GM23338 (cell line): ENCODE results near the gene CPNE5. TPM values are rescaled to one million over a fixed set of nuclear protein-coding genes. Genes with fewer than 3 reads are reported as not detected.

Source experiments
- ATAC-seq: fragments of 200-7000 bp; cut with Tn5 transposase; 3 replicates; pipeline ENCODE4 v1.9.1; 2020
- DNase-seq: peaks from one replicate; pipeline ENCODE4 v3.0.0-alpha.2; 2015; ENCODE audit warnings: low spot score
- H2AFZ ChIP-seq: fragments of 200-600 bp; sonication (generic); 2 replicates; pipeline ENCODE4 v1.8.0; 2016; ENCODE audit warnings: antibody characterized with exemption, mild to moderate bottlenecking, moderate library complexity
- H3F3A ChIP-seq: fragments of 200-600 bp; sonication (generic); replicated peaks from 2 replicates; pipeline ENCODE4 v1.8.0; 2017; ENCODE audit warnings: antibody characterized with exemption, mixed run types, low read depth
- H3K27ac ChIP-seq: fragments of 200-600 bp; sonication (generic); 2 replicates; pipeline ENCODE4 v1.6.1; 2016; ENCODE audit warnings: low read depth
- H3K27me3 ChIP-seq: fragments of 200-600 bp; sonication (generic); 2 replicates; pipeline ENCODE4 v1.8.0; 2016; ENCODE audit warnings: mild to moderate bottlenecking, mixed run types, moderate library complexity; ENCODE audit not compliant: insufficient read depth
- H3K36me3 ChIP-seq: fragments of 200-600 bp; sonication (generic); 2 replicates; pipeline ENCODE4 v1.8.0; 2016; ENCODE audit warnings: mild to moderate bottlenecking; ENCODE audit not compliant: insufficient read depth
- H3K4me1 ChIP-seq: fragments of 200-600 bp; sonication (generic); 2 replicates; pipeline ENCODE4 v1.8.0; 2016; ENCODE audit warnings: mild to moderate bottlenecking, moderate library complexity; ENCODE audit not compliant: insufficient read depth
- H3K4me2 ChIP-seq: fragments of 200-600 bp; sonication (generic); 2 replicates; pipeline ENCODE4 v1.7.1; 2017; ENCODE audit warnings: mixed run types
- H3K4me3 ChIP-seq: fragments of 200-600 bp; sonication (generic); 2 replicates; pipeline ENCODE4 v1.6.1; 2016; ENCODE audit warnings: mixed run types
- H3K79me2 ChIP-seq: fragments of 200-600 bp; sonication (generic); replicated peaks from 2 replicates; pipeline ENCODE4 v1.8.0; 2017; ENCODE audit warnings: mild to moderate bottlenecking; ENCODE audit not compliant: insufficient read depth
- H3K9me2 ChIP-seq: fragments of 200-600 bp; sonication (generic); 2 replicates; pipeline ENCODE4 v1.8.0; 2017; ENCODE audit not compliant: insufficient read depth
- H4K20me1 ChIP-seq: fragments of 200-600 bp; sonication (generic); replicated peaks from 2 replicates; pipeline ENCODE4 v1.8.0; 2017; ENCODE audit warnings: mild to moderate bottlenecking; ENCODE audit not compliant: insufficient read depth
- H3K27ac Mint-ChIP-seq: 2 replicates; pipeline ENCODE4 v1.8.0; 2020; ENCODE audit warnings: inconsistent platforms, mild to moderate bottlenecking, moderate library complexity, mixed read lengths
- H3K27me3 Mint-ChIP-seq: 3 replicates; pipeline ENCODE4 v1.8.0; 2022; ENCODE audit warnings: low read depth, mild to moderate bottlenecking, moderate library complexity, mixed read lengths, inconsistent platforms; ENCODE audit not compliant: insufficient read depth, poor library complexity
- H3K36me3 Mint-ChIP-seq: 3 replicates; pipeline ENCODE4 v1.8.0; 2021; ENCODE audit warnings: low read depth, mild to moderate bottlenecking, inconsistent platforms, moderate library complexity, mixed read lengths
- H3K4me1 Mint-ChIP-seq: 3 replicates; pipeline ENCODE4 v1.8.0; 2020; ENCODE audit warnings: mild to moderate bottlenecking, inconsistent platforms, mixed read lengths
- H3K4me3 Mint-ChIP-seq: 3 replicates; pipeline ENCODE4 v1.8.0; 2021; ENCODE audit warnings: moderate library complexity, mild to moderate bottlenecking, inconsistent platforms, mixed read lengths
- H3K9me3 Mint-ChIP-seq: 3 replicates; pipeline ENCODE4 v1.8.0; 2020; ENCODE audit warnings: moderate library complexity, mild to moderate bottlenecking, inconsistent platforms, mixed read lengths
- CREB1 ChIP-seq: fragments of 250-450 bp; sonication (Bioruptor Pico); IDR thresholded peaks from 2 replicates; pipeline ENCODE4 v1.5.0; 2020; ENCODE audit warnings: low read depth, mild to moderate bottlenecking, moderate library complexity
- EZH2phosphoT487 ChIP-seq: fragments of 200-600 bp; sonication (generic); IDR thresholded peaks from one replicate; pipeline ENCODE4 v1.8.1; 2018; ENCODE audit warnings: antibody characterized with exemption; ENCODE audit not compliant: unreplicated experiment
- JUNB ChIP-seq: IDR thresholded peaks from one replicate; pipeline ENCODE4 v1.6.1; 2016; ENCODE audit warnings: antibody characterized with exemption; ENCODE audit not compliant: unreplicated experiment
- POLR2AphosphoS5 ChIP-seq: IDR thresholded peaks from 2 replicates; pipeline ENCODE4 v1.6.1; 2016; ENCODE audit warnings: antibody characterized with exemption, low read depth
- STAT1 ChIP-seq: IDR thresholded peaks from one replicate; pipeline ENCODE4 v1.6.1; 2016; ENCODE audit warnings: antibody characterized with exemption; ENCODE audit not compliant: unreplicated experiment
- ZNF114 ChIP-seq: fragments of 250-450 bp; sonication (Bioruptor Pico); IDR thresholded peaks from 2 replicates; pipeline ENCODE4 v1.5.0; 2020; ENCODE audit warnings: mild to moderate bottlenecking, moderate library complexity
- ZNF331 ChIP-seq: fragments of 250-450 bp; sonication (Bioruptor Pico); IDR thresholded peaks from 2 replicates; pipeline ENCODE4 v1.5.0; 2020; ENCODE audit warnings: low read depth, mild to moderate bottlenecking, moderate library complexity
- polyA plus RNA-seq: library from polyadenylated mRNA; unstranded; fragments of >200 nt; fragmentation: Nextera tagmentation; extraction: Ambion mirVana; gene quantifications from 2 replicates; pipeline ENCODE4 v1.2.1, GENCODE V29; 2016
- total RNA-seq: library from RNA; depleted of rRNA; stranded (reverse); fragments of >200 nt; shearing (Covaris generic); gene quantifications from 2 replicates; pipeline ENCODE4 v1.2.3, GENCODE V29; 2014
- TF ChIP-seq, protein P1 (sequence below): IDR thresholded peaks from 2 replicates; pipeline ENCODE4 v1.6.1; 2016; ENCODE audit warnings: antibody characterized with exemption
- TF ChIP-seq, protein P2 (sequence below), 2 experiments: fragments of 200-600 bp in 1 of 2; sonication (generic) in 1 of 2; conservative IDR thresholded peaks; 2 replicates each; pipeline versions ENCODE4 v1.5.1 to v1.6.1; 2016 to 2017; ENCODE audit warnings: antibody characterized with exemption in 2 of 2, low read depth in 2 of 2, mild to moderate bottlenecking in 2 of 2, moderate library complexity in 1 of 2
- TF ChIP-seq, protein P3 (sequence below): fragments of 250-450 bp; sonication (Bioruptor Pico); IDR thresholded peaks from 2 replicates; pipeline ENCODE4 v1.5.0; 2020; ENCODE audit warnings: mild to moderate bottlenecking, moderate library complexity

CPNE5 gene
- total and polyA plus RNA-seq, 2 experiments from 2014 or later = 0.14 to 0.42 TPM

DNA sequence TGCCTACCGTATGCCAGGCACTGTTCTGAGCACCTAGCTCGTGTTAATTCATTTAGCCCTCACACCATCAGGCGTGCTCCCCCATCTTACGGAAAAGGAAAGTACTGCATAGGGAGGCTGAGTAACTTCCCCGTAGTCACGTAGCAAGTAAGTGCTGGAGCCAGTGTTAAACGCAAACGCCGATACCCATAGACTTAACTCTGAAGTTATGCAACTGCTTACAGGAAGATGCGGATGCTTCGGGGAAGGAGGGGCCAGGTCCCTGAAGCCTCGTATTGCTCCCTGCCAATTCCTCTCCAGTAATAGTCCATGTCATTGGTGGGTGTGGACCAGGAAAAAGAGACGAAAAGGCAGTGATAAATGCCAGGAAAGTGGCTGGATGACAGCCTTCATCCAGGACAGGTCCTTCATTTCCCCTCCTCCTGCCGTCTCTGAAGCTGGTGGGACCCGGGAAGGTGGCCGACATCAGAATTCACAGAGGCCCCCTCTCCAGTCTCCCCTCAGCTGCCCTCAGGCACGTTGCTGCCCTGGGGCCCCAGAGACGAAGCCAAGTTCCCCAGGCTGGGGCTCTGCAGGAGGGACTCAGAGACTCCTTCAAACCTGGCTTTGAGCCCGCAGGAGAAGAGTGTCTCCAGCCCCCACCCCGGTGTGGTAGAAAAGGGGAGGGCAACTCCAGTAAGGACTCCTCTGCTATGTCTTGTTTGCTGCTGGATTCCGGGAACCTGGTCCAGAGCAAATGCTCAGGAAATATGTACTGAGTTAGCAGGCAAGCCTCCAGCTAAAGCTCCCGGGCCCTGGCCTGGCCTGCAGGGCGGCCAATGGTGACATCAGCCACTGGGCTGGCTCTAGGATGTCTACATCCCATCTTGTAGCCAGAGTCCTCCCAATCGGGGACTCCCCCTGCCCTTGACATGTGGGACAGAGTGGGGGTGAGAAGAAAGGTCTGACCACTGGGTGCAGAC is 103.9 kb downstream of the CPNE5 start:
- H3K4me1 ChIP-seq = peaks cover 13% of the 10 kb centered on the region; the same call in 1 of the 2 replicates
- H3K27me3 ChIP-seq = no peaks in the 10 kb centered on the region
- H3F3A ChIP-seq = no peaks in the 10 kb centered on the region; the same call in 1 of the 2 replicates
- H4K20me1 ChIP-seq = no peaks in the 10 kb centered on the region
- H3K36me3 ChIP-seq = no peaks in the 10 kb centered on the region
- Mint-ChIP-seq H3K4me3 (no peak overlapping the region), H3K4me1 (peaks cover 18% of the 10 kb centered on the region), H3K27ac (no peak overlapping the region), H3K9me3 (no peaks in the 10 kb centered on the region), H3K27me3 (peaks cover 11% of the 10 kb centered on the region), H3K36me3 (no peaks in the 10 kb centered on the region)
- no peaks in the 10 kb centered on the region for H3K9me2 ChIP-seq
- peak overlapping the region; percentile 90 for H2AFZ ChIP-seq
- DNase-seq (peak; percentile 52), ATAC-seq (peak; percentile 35)
- no peak overlapping the region for H3K4me3 ChIP-seq
- H3K79me2 ChIP-seq = no peaks in the 10 kb centered on the region
- H3K27ac ChIP-seq = no peak overlapping the region
- TF ChIP-seq ZNF331 (CRISPR knock-in tag) (no peak), CREB1 (CRISPR knock-in tag) (no peak), STAT1 (no peak), ZNF114 (no peak), POLR2AphosphoS5 (no peak), EZH2phosphoT487 (no peak), JUNB (no peak)
- TF ChIP-seq, protein P1, sequence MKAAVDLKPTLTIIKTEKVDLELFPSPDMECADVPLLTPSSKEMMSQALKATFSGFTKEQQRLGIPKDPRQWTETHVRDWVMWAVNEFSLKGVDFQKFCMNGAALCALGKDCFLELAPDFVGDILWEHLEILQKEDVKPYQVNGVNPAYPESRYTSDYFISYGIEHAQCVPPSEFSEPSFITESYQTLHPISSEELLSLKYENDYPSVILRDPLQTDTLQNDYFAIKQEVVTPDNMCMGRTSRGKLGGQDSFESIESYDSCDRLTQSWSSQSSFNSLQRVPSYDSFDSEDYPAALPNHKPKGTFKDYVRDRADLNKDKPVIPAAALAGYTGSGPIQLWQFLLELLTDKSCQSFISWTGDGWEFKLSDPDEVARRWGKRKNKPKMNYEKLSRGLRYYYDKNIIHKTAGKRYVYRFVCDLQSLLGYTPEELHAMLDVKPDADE = no peak
- TF ChIP-seq, protein P2, sequence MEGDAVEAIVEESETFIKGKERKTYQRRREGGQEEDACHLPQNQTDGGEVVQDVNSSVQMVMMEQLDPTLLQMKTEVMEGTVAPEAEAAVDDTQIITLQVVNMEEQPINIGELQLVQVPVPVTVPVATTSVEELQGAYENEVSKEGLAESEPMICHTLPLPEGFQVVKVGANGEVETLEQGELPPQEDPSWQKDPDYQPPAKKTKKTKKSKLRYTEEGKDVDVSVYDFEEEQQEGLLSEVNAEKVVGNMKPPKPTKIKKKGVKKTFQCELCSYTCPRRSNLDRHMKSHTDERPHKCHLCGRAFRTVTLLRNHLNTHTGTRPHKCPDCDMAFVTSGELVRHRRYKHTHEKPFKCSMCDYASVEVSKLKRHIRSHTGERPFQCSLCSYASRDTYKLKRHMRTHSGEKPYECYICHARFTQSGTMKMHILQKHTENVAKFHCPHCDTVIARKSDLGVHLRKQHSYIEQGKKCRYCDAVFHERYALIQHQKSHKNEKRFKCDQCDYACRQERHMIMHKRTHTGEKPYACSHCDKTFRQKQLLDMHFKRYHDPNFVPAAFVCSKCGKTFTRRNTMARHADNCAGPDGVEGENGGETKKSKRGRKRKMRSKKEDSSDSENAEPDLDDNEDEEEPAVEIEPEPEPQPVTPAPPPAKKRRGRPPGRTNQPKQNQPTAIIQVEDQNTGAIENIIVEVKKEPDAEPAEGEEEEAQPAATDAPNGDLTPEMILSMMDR (conservative IDR thresholded peaks at IDR 0.05; ENCODE audit: low read depth in 2 of 2) = no peak
- TF ChIP-seq, protein P3, sequence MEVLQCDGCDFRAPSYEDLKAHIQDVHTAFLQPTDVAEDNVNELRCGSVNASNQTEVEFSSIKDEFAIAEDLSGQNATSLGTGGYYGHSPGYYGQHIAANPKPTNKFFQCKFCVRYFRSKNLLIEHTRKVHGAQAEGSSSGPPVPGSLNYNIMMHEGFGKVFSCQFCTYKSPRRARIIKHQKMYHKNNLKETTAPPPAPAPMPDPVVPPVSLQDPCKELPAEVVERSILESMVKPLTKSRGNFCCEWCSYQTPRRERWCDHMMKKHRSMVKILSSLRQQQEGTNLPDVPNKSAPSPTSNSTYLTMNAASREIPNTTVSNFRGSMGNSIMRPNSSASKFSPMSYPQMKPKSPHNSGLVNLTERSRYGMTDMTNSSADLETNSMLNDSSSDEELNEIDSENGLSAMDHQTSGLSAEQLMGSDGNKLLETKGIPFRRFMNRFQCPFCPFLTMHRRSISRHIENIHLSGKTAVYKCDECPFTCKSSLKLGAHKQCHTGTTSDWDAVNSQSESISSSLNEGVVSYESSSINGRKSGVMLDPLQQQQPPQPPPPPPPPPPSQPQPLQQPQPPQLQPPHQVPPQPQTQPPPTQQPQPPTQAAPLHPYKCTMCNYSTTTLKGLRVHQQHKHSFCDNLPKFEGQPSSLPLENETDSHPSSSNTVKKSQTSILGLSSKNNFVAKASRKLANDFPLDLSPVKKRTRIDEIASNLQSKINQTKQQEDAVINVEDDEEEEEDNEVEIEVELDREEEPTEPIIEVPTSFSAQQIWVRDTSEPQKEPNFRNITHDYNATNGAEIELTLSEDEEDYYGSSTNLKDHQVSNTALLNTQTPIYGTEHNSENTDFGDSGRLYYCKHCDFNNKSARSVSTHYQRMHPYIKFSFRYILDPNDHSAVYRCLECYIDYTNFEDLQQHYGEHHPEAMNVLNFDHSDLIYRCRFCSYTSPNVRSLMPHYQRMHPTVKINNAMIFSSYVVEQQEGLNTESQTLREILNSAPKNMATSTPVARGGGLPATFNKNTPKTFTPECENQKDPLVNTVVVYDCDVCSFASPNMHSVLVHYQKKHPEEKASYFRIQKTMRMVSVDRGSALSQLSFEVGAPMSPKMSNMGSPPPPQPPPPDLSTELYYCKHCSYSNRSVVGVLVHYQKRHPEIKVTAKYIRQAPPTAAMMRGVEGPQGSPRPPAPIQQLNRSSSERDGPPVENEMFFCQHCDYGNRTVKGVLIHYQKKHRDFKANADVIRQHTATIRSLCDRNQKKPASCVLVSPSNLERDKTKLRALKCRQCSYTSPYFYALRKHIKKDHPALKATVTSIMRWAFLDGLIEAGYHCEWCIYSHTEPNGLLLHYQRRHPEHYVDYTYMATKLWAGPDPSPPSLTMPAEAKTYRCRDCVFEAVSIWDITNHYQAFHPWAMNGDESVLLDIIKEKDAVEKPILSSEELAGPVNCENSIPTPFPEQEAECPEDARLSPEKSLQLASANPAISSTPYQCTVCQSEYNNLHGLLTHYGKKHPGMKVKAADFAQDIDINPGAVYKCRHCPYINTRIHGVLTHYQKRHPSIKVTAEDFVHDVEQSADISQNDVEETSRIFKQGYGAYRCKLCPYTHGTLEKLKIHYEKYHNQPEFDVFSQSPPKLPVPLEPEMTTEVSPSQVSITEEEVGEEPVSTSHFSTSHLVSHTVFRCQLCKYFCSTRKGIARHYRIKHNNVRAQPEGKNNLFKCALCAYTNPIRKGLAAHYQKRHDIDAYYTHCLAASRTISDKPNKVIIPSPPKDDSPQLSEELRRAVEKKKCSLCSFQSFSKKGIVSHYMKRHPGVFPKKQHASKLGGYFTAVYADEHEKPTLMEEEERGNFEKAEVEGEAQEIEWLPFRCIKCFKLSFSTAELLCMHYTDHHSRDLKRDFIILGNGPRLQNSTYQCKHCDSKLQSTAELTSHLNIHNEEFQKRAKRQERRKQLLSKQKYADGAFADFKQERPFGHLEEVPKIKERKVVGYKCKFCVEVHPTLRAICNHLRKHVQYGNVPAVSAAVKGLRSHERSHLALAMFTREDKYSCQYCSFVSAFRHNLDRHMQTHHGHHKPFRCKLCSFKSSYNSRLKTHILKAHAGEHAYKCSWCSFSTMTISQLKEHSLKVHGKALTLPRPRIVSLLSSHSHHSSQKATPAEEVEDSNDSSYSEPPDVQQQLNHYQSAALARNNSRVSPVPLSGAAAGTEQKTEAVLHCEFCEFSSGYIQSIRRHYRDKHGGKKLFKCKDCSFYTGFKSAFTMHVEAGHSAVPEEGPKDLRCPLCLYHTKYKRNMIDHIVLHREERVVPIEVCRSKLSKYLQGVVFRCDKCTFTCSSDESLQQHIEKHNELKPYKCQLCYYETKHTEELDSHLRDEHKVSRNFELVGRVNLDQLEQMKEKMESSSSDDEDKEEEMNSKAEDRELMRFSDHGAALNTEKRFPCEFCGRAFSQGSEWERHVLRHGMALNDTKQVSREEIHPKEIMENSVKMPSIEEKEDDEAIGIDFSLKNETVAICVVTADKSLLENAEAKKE = no peak
- peak overlapping the region; percentile 53 for H3K4me2 ChIP-seq
